ENCODE measurements around the gene SHISA9. TPM values are rescaled to one million over a fixed set of nuclear protein-coding genes. Genes with fewer than 3 reads are reported as not detected.

Gene SHISA9
- total RNA-seq, 1 experiment from 2014 or later = not detected

DNA sequence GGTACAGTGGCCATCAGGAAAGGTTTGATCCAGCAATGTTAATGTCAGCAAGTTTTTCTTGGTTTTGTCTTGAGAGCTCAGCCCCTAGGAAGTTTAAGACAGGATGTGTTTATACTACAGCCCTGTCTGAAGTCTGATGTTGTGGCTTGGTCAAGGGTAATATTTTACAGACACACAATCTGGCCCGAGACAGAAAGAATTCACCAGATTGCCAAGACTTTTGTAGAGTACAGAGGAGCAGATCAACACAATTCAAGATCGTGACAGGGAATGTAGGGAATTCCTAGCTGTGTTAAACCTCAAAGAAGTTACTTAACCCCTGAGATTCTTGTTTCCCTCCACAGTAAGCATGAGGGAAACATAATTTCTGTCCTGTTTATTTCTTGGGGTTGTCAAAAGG is 63.1 kb downstream of the SHISA9 start:
- Histone ChIP-seq H3K36me3 (ENCODE audit: control insufficient read depth in 1 of 2, insufficient read depth in 2 of 2, low read length in 2 of 2) (no peaks in the 10 kb centered on the region), H3K9me3 (ENCODE audit: control insufficient read depth in 1 of 2, insufficient read depth in 1 of 2, low read depth in 1 of 2, low read length in 2 of 2) (no peaks in the 10 kb centered on the region), H2AFZ (ENCODE audit: low read depth, low read length, poor library complexity, severe bottlenecking) (no peak overlapping the region), H3K27me3 (ENCODE audit: insufficient read depth, low read length) (0 out of 2 replicates have a peak, but pooled peaks cover 4% of the 10 kb centered on the region), H4K20me1 (ENCODE audit: insufficient read depth) (no peaks in the 10 kb centered on the region), H3K9me2 (ENCODE audit: insufficient read depth) (no peaks in the 10 kb centered on the region), H3K9ac (ENCODE audit: low read length) (no peak overlapping the region), H3K4me1 (ENCODE audit: control insufficient read depth in 1 of 2, insufficient read depth in 2 of 2, low read length in 2 of 2) (no peaks in the 10 kb centered on the region), H3K27ac (ENCODE audit: low read depth, low read length) (no peak overlapping the region), H3K4me2 (ENCODE audit: low read length) (no peak overlapping the region), H3K4me3 (replicated peaks in 1 of 2; ENCODE audit: low read depth in 1 of 2, low read length in 2 of 2) (no peak overlapping the region), H3K79me2 (ENCODE audit: insufficient read depth, low read length) (no peaks in the 10 kb centered on the region)
- no TSS peak for BruUV-seq (replicated peaks)
- ChIA-PET RAD21 (ENCODE audit: low non-redundant PET in 1 of 2, low total read pairs in 2 of 2, uncharacterized antibody in 2 of 2, unreplicated experiment in 2 of 2) (no interaction called here), POLR2A (no interaction called here), CTCF (no interaction called here)
- ATAC-seq = no peak
- TF ChIP-seq FOSL1 (IDR thresholded peaks at IDR 0.05; ENCODE audit: low read depth) = no peak
- no peak for TF ChIP-seq SIN3A (IDR thresholded peaks at IDR 0.05; ENCODE audit: low read depth)
- intact Hi-C loops (cut with micrococcal nuclease) = no loop called here
- no peak for DNase-seq (ENCODE audit: low read depth, low spot score)

DNA sequence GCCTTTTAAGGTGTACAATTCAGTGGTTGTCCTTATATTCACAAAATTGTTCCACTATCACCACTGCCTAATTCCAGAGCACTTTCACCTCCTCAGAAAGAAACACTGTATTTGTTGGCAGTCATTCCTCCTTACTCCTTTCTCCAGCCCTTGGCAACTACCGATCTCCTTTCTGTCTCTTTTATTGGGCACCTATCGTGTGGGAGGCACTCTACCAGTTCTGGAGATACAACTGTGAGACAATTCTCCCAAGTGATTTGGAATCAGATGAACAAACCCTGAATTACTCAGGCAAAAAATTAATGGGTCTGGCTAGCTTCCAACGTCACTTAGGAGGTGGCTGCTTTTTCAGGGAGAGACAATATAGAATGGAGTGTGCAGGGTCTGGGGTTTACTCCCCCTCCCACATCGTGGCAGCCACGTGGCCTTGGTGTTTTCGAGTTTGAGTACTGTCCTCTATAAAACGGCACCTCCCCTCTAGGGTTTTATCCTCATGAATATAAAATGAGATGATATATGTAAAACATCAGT is 63.9 kb downstream of the SHISA9 start:
- H3K36me3 ChIP-seq (ENCODE audit: control insufficient read depth in 1 of 2, insufficient read depth in 2 of 2, low read length in 2 of 2) = no peaks in the 10 kb centered on the region
- no peaks in the 10 kb centered on the region for H3K79me2 ChIP-seq (ENCODE audit: insufficient read depth, low read length)
- POLR2A ChIA-PET = no interaction called here
- H3K4me1 ChIP-seq (ENCODE audit: control insufficient read depth in 1 of 2, insufficient read depth in 2 of 2, low read length in 2 of 2) = no peaks in the 10 kb centered on the region
- H3K9me3 ChIP-seq (ENCODE audit: control insufficient read depth in 1 of 2, insufficient read depth in 1 of 2, low read depth in 1 of 2, low read length in 2 of 2) = no peaks in the 10 kb centered on the region
- intact Hi-C loops (cut with micrococcal nuclease) = no loop called here
- H3K9me2 ChIP-seq (ENCODE audit: insufficient read depth) = no peaks in the 10 kb centered on the region
- TF ChIP-seq POLR2AphosphoS5 (IDR thresholded peaks at IDR 0.05; ENCODE audit: low read depth, low read length) (no peak), EZH2 (IDR thresholded peaks at IDR 0.05) (no peak), YY1 (IDR thresholded peaks at IDR 0.05; ENCODE audit: extremely low read depth, insufficient replicate concordance, low read depth, low read length) (no peak)
- no peak overlapping the region for H3K9ac ChIP-seq (ENCODE audit: low read length)
- H3K27me3 ChIP-seq (ENCODE audit: insufficient read depth, low read length) = 0 out of 2 replicates have a peak, but pooled peaks cover 4% of the 10 kb centered on the region
- no TSS peak for BruUV-seq (replicated peaks)
- H3K4me2 ChIP-seq (ENCODE audit: low read length) = no peak overlapping the region
- RAD21 ChIA-PET (ENCODE audit: low non-redundant PET in 1 of 2, low total read pairs in 2 of 2, uncharacterized antibody in 2 of 2, unreplicated experiment in 2 of 2) = no interaction called here
- CTCF ChIA-PET = no interaction called here
- H2AFZ ChIP-seq (ENCODE audit: low read depth, low read length, poor library complexity, severe bottlenecking) = no peak overlapping the region
- ATAC-seq (no peak), DNase-seq (ENCODE audit: low read depth, low spot score) (no peak)
- no peak overlapping the region for H3K27ac ChIP-seq (ENCODE audit: low read depth, low read length)
- no peaks in the 10 kb centered on the region for H4K20me1 ChIP-seq (ENCODE audit: insufficient read depth)
- H3K4me3 ChIP-seq (replicated peaks in 1 of 2; ENCODE audit: low read depth in 1 of 2, low read length in 2 of 2) = no peak overlapping the region
